RWPE1 (cell line): ENCODE data around the gene PCED1A.

ENCODE experiments used
- CTCF ChIA-PET: fragments of 350-600 bp; sonication (Branson Sonifier 250); formaldehyde crosslinking; extraction: SDS; loops from one replicate; lab custom pipeline; 2021; lab: Yijun Ruan, JAX
- POLR2A ChIA-PET: fragments of 400-600 bp; formaldehyde crosslinking; extraction: SDS; loops from one replicate; lab custom pipeline; 2020; ENCODE audit warnings: antibody characterized with exemption; ENCODE audit not compliant: low non-redundant PET; lab: Yijun Ruan, JAX
- DNase-seq: peaks from one replicate; pipeline ENCODE4 v3.0.0; 2012; ENCODE audit warnings: low spot score
- H3K27ac ChIP-seq: fragments of 450-650 bp; 2 replicates; pipeline ENCODE4 v1.5.1; 2017
- TF ChIP-seq, protein P1 (sequence below): fragments of 450-650 bp; conservative IDR thresholded peaks from 2 replicates; pipeline ENCODE4 v1.5.1; 2017; ENCODE audit warnings: low read depth, mild to moderate bottlenecking

Gene PCED1A

DNA sequence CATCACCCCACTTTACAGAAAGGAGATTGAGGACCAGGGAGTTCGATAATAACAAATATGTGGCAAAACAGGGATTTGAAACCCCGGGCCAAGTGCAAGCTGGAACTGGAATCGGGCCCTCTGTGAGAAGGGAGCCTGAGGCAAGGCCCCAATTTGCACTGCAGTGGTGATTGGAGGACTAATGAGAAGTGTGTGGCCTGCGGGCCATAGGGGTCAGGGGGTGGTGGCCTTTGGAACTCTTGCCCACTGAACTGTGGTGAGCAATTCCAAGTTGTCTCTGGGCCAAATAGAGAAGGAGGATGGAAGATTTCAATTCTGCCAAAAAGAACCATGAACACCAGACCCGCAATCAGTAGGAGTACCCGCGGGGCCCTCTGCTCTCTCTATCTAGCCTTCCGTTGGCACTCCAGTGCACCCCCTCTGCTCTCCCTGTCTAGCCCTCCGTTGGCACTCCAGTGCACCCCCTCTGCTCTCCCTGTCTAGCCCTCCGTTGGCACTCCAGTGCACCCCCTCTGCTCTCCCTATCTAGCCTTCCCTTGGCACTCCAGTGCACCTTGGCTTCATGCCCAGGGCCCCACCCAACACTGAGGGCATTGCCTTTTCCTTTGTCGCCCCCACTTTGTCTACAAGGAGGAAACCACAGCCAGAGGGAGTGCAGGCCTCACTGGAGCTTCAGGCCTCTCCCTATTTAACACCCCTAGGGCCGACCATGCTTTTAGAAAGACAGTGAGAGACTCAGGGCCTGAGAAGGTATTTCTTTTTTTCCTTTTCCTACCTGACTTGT lies 26.8 kb upstream of the PCED1A start:
- POLR2A ChIA-PET, result no interaction called here
- TF ChIP-seq, protein P1, sequence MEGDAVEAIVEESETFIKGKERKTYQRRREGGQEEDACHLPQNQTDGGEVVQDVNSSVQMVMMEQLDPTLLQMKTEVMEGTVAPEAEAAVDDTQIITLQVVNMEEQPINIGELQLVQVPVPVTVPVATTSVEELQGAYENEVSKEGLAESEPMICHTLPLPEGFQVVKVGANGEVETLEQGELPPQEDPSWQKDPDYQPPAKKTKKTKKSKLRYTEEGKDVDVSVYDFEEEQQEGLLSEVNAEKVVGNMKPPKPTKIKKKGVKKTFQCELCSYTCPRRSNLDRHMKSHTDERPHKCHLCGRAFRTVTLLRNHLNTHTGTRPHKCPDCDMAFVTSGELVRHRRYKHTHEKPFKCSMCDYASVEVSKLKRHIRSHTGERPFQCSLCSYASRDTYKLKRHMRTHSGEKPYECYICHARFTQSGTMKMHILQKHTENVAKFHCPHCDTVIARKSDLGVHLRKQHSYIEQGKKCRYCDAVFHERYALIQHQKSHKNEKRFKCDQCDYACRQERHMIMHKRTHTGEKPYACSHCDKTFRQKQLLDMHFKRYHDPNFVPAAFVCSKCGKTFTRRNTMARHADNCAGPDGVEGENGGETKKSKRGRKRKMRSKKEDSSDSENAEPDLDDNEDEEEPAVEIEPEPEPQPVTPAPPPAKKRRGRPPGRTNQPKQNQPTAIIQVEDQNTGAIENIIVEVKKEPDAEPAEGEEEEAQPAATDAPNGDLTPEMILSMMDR, result no peak
- CTCF ChIA-PET, result interaction anchor here (0.6 to 0.8 kb wide), 2 partner anchors 26 to 108 kb away, joined by 3 to 4 read pairs; no protein-coding TSS in a partner anchor
- no peak for DNase-seq
- H3K27ac ChIP-seq, result 0 out of 2 replicates have a peak overlapping the region, but pooled peaks have one; percentile 21

DNA sequence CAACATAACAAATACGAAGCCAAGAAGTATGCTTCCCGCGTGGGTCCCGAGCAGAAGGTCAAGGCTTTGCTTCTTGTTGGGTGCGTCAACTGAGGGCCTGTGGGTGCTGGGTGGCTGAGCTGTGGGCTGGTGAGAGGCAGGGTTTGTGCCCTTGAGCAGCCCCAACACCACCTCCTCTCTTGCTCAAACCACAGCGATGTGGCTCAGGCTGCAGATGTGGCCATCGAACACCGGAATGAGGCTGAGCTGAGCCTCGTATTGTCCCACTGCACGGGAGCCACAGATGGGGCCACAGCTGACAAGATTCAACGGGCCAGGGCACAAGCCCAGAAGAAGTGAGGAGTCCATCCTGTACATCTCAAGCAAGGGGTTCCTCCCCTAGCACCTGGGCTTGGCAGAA lies 25.8 kb upstream of the PCED1A start:
- CTCF ChIA-PET, result interaction anchor here (0.6 to 0.9 kb wide), 2 partner anchors 136 to 181 kb away, joined by 3 to 7 read pairs; no protein-coding TSS in a partner anchor
- no peak for DNase-seq

DNA sequence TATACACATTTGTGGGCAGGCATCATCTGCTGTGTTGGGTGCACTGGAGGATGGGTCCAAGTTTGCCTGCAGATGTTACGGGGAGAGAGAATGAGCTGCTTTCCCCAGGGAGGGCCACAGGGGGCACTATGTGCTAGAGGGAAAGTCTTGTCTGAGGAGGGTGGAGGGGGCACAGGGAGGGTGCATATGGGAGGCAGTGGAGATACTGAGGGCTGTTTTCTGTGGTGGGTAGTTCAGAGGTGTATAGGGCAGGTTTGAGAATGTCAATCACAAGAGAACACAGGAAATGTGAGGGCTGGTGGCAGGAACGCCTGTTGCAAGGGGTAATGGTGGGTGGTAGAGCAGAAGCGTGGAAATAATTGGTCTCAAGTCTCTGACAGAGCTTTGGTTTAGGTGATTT lies 25.2 kb upstream of the PCED1A start:
- POLR2A ChIA-PET, result interaction anchor here (0.6 kb wide), 1 partner anchor 25 kb away, joined by 3 read pairs; no protein-coding TSS in a partner anchor
- CTCF ChIA-PET, result interaction anchor here (0.6 to 0.9 kb wide), 2 partner anchors 8 to 181 kb away, joined by 3 read pairs; no protein-coding TSS in a partner anchor
- no peak for DNase-seq
- H3K27ac ChIP-seq, result no peak overlapping the region
- TF ChIP-seq, protein P1, result no peak

More for the DNA sequence above, 25.8 kb upstream of the PCED1A start:
- POLR2A ChIA-PET, result no interaction called here
- no peak overlapping the region for H3K27ac ChIP-seq
- TF ChIP-seq, protein P1, result no peak

DNA sequence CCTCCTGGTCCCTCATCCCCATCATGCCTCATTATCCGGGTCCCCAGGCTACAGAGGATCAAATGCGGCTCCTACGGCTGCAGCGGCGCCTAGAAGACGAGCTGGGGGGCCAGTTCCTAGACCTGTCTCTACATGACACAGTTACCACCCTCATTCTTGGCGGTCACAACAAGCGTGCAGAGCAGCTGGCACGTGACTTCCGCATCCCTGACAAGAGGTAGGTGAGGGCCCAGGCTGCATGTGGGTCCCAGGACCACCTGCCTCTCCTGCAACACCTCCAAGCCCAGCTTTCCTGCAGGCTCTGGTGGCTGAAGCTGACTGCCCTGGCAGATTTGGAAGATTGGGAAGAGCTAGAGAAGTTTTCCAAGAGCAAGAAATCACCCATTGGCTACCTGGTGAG lies 24.6 kb upstream of the PCED1A start:
- ChIA-PET CTCF (interaction anchor here (0.6 kb wide), 1 partner anchor 7 kb away, joined by 3 read pairs; no protein-coding TSS in a partner anchor), POLR2A (no interaction called here)
- TF ChIP-seq, protein P1, result no peak
- DNase-seq, result no peak
- H3K27ac ChIP-seq, result no peak overlapping the region

DNA sequence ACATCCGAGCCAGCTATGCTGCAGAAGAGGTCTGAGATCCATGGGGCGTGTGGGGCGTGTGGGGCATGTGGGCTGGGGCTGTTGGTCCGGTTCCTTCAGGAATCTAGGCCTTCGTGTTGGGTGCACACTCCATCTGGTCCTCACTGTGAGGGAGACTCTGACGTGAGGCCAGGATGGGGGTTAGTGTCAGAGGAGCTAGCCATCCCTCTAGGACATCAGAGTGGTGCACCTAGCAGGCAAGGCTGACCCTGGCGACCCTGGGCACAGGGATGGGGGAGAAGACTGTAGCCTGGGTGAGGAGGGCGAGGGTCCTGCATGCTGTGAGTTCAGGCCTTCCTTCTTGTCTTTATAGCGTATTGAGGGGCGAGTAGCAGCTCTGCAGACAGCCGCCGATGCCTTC lies 24.2 kb upstream of the PCED1A start:
- no peak for DNase-seq
- H3K27ac ChIP-seq, result no peak overlapping the region
- TF ChIP-seq, protein P1, result no peak
- POLR2A ChIA-PET, result no interaction called here
- CTCF ChIA-PET, result no interaction called here

DNA sequence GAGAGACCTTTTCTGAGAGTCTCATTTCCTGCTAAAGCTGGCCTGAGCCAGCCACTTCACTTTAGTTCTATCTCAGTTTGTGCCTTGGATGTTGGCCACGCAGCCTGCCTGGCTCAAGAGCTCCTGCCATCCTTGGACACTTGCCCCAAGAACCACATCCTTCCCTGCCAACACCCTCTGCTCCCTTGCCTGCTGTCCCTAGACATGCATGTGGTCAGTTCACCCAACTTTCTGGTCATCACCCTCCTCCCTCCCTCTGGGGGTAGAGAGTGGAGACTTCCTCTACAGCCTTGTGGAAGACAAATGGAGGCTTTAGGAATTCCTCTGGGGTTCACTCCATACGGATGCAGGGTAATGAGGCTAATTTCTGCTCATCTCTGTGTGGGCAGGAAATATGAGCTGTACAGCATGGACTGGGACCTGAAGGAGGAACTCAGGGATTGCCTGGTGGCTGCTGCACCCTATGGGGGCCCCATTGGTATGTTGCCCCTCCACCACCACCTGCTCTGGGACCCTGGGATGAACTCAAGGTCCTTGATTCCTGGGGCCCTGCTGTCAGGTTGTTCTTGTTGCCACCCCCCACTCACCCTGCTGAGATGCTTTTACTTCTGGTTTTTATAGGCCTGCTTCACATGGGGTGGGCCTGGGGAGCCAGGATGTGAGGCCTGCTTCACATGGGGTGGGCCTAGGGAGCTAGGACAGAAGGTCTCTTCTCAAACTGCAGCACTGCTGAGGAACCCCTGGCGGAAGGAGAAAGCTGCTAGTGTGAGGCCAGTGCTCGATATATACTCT lies 19.1 kb upstream of the PCED1A start:
- ChIA-PET POLR2A (interaction anchor here (1.3 kb wide), 1 partner anchor 13 kb away, joined by 6 read pairs; no protein-coding TSS in a partner anchor), CTCF (no interaction called here)

More for the DNA sequence above, 19.1 kb upstream of the PCED1A start:
- DNase-seq, result no peak
- TF ChIP-seq, protein P1, result no peak
- H3K27ac ChIP-seq, result no peak overlapping the region
